Natural killer cell treated with Interleukin-12 subunit alpha and Interleukin-12 subunit beta and Interleukin-15 and Interleukin-18, amount 100 ng/mL, for 72 hours (primary cell): Measurements from ENCODE around the gene RABL3. TPM values are rescaled to one million over a fixed set of nuclear protein-coding genes. Genes with fewer than 3 reads are reported as not detected.
A peak's percentile ranks its signal among the peaks of the same experiment; 100 is the strongest.

Experiments used
- ATAC-seq, 2 donors: fragments of 150-1000 bp; cut with Tn5 transposase in 1 of 2; sonication (Bioruptor Pico), chemical (Tn5 transposase) in 1 of 2; 2 replicates each; pipeline ENCODE4 v1.10.0; 2021
- DNase-seq: peaks from one replicate; pipeline ENCODE4 v3.0.0; 2022; ENCODE audit warnings: low spot score
- H3K27ac Mint-ChIP-seq, 2 donors: 1 replicate in 1 of 2; 2 replicates in 1 of 2; pipeline ENCODE4 v1.8.0; 2022; ENCODE audit warnings: mixed read lengths in 2 of 2, mild to moderate bottlenecking in 1 of 2, moderate library complexity in 1 of 2
- H3K27me3 Mint-ChIP-seq, 2 donors: 1 replicate in 1 of 2; 2 replicates in 1 of 2; pipeline ENCODE4 v1.8.0; 2022; ENCODE audit warnings: mixed read lengths in 2 of 2
- H3K36me3 Mint-ChIP-seq: one replicate; pipeline ENCODE4 v1.8.0; 2022; ENCODE audit warnings: mixed read lengths
- H3K4me1 Mint-ChIP-seq, 2 donors: 1 replicate in 1 of 2; 2 replicates in 1 of 2; pipeline ENCODE4 v1.8.0; 2022; ENCODE audit warnings: low read depth in 2 of 2, mixed read lengths in 2 of 2, mild to moderate bottlenecking in 1 of 2
- H3K4me3 Mint-ChIP-seq: one replicate; pipeline ENCODE4 v1.8.0; 2022; ENCODE audit warnings: mixed read lengths
- H3K9me3 Mint-ChIP-seq: 2 replicates; pipeline ENCODE4 v1.8.0; 2022; ENCODE audit warnings: mixed read lengths
- total RNA-seq, 2 donors: library from RNA; stranded (reverse); gene quantifications; one replicate each; pipeline ENCODE4 v1.2.3, GENCODE V29; 2022

Gene RABL3
- total RNA-seq, 2 donors from 2014 or later, result 19.5 to 25.3 TPM

GRCh38 chr3:120661945-120662344 is 80.4 kb downstream of the RABL3 start:
- DNase-seq (no peak), ATAC-seq (no peak)
- no peak overlapping the region for H3K27ac Mint-ChIP-seq
- H3K9me3 Mint-ChIP-seq, result no peaks in the 10 kb centered on the region
- H3K36me3 Mint-ChIP-seq, result no peaks in the 10 kb centered on the region
- H3K4me3 Mint-ChIP-seq, result no peak overlapping the region
- H3K4me1 Mint-ChIP-seq, result no peaks in the 10 kb centered on the region
- H3K27me3 Mint-ChIP-seq, result peaks cover 28 to 48% of the 10 kb centered on the region in 2 donors

- DNase-seq, result no peak
- ATAC-seq, result no peak
- no peak overlapping the region for H3K27ac Mint-ChIP-seq
These were observed 81.0 kb downstream of the RABL3 start for GRCh38 chr3:120661106-120661905.

GRCh38 chr3:120659834-120660233 is 82.5 kb downstream of the RABL3 start:
- Mint-ChIP-seq H3K9me3 (no peaks in the 10 kb centered on the region), H3K27ac (no peak overlapping the region), H3K36me3 (no peaks in the 10 kb centered on the region), H3K4me3 (no peak overlapping the region), H3K4me1 (no peaks in the 10 kb centered on the region), H3K27me3 (peaks cover 20 to 35% of the 10 kb centered on the region in 2 donors)
- ATAC-seq (no peak), DNase-seq (no peak)

More at GRCh38 chr3:120661106-120661905, 81.0 kb downstream of the RABL3 start:
- Mint-ChIP-seq H3K36me3 (no peaks in the 10 kb centered on the region), H3K9me3 (no peaks in the 10 kb centered on the region), H3K27me3 (peaks cover 28 to 47% of the 10 kb centered on the region in 2 donors), H3K4me3 (no peak overlapping the region), H3K4me1 (no peaks in the 10 kb centered on the region)

GRCh38 chr3:120659285-120659684 is 83.0 kb downstream of the RABL3 start:
- ATAC-seq, result no peak
- no peaks in the 10 kb centered on the region for H3K36me3 Mint-ChIP-seq

GRCh38 chr3:120652896-120653545 is 89.3 kb downstream of the RABL3 start:
- ATAC-seq (no peak), DNase-seq (no peak)
- Mint-ChIP-seq H3K4me1 (no peaks in the 10 kb centered on the region), H3K9me3 (no peaks in the 10 kb centered on the region), H3K27ac (no peak overlapping the region), H3K4me3 (no peak overlapping the region), H3K27me3 (peaks cover 2 to 10% of the 10 kb centered on the region in 2 donors), H3K36me3 (no peaks in the 10 kb centered on the region)

More at GRCh38 chr3:120659285-120659684, 83.0 kb downstream of the RABL3 start:
- Mint-ChIP-seq H3K9me3 (no peaks in the 10 kb centered on the region), H3K4me3 (no peak overlapping the region), H3K4me1 (no peaks in the 10 kb centered on the region), H3K27me3 (peaks cover 20 to 35% of the 10 kb centered on the region in 2 donors), H3K27ac (no peak overlapping the region)
- no peak for DNase-seq

GRCh38 chr3:120652281-120652680 is 90.0 kb downstream of the RABL3 start:
- Mint-ChIP-seq H3K4me3 (no peak overlapping the region), H3K27me3 (peaks cover 2 to 15% of the 10 kb centered on the region in 2 donors), H3K9me3 (no peaks in the 10 kb centered on the region), H3K4me1 (no peaks in the 10 kb centered on the region), H3K36me3 (no peaks in the 10 kb centered on the region), H3K27ac (no peak overlapping the region)
- no peak for ATAC-seq
- no peak for DNase-seq

GRCh38 chr3:120650311-120650710 is 92.0 kb downstream of the RABL3 start:
- Mint-ChIP-seq H3K4me1 (no peaks in the 10 kb centered on the region), H3K9me3 (no peaks in the 10 kb centered on the region), H3K27ac (no peak overlapping the region)

GRCh38 chr3:120649830-120650233 is 92.5 kb downstream of the RABL3 start:
- H3K36me3 Mint-ChIP-seq, result no peaks in the 10 kb centered on the region
- no peak for DNase-seq
- peaks cover 2 to 15% of the 10 kb centered on the region in 2 donors for H3K27me3 Mint-ChIP-seq
- no peaks in the 10 kb centered on the region for H3K9me3 Mint-ChIP-seq
- no peak overlapping the region for H3K27ac Mint-ChIP-seq
- no peak for ATAC-seq
- no peak overlapping the region for H3K4me3 Mint-ChIP-seq
- H3K4me1 Mint-ChIP-seq, result no peaks in the 10 kb centered on the region

More at GRCh38 chr3:120650311-120650710, 92.0 kb downstream of the RABL3 start:
- ATAC-seq (no peak), DNase-seq (no peak)
- Mint-ChIP-seq H3K36me3 (no peaks in the 10 kb centered on the region), H3K4me3 (no peak overlapping the region), H3K27me3 (peaks cover 2 to 15% of the 10 kb centered on the region in 2 donors)

- no peak overlapping the region for H3K27ac Mint-ChIP-seq
- H3K36me3 Mint-ChIP-seq, result no peaks in the 10 kb centered on the region
- peaks cover 2 to 9% of the 10 kb centered on the region in 2 donors for H3K27me3 Mint-ChIP-seq
- no peak for ATAC-seq
- H3K4me1 Mint-ChIP-seq, result no peaks in the 10 kb centered on the region
- H3K4me3 Mint-ChIP-seq, result no peak overlapping the region
- H3K9me3 Mint-ChIP-seq, result no peaks in the 10 kb centered on the region
- DNase-seq, result no peak
These were observed 94.0 kb downstream of the RABL3 start for GRCh38 chr3:120648290-120648689.

GRCh38 chr3:120646771-120647432 is 95.4 kb downstream of the RABL3 start:
- Mint-ChIP-seq H3K9me3 (no peaks in the 10 kb centered on the region), H3K36me3 (no peaks in the 10 kb centered on the region), H3K27ac (no peak overlapping the region), H3K27me3 (peaks cover 2 to 9% of the 10 kb centered on the region in 2 donors), H3K4me3 (no peak overlapping the region), H3K4me1 (no peaks in the 10 kb centered on the region)
- ATAC-seq, result no peak
- DNase-seq, result no peak

- ATAC-seq (peak in 1 of 2 donors; percentile 53), DNase-seq (no peak)
- Mint-ChIP-seq H3K36me3 (no peaks in the 10 kb centered on the region), H3K27me3 (peaks cover 3 to 10% of the 10 kb centered on the region in 2 donors), H3K4me3 (no peak overlapping the region), H3K4me1 (peaks cover 0 to under 1% of the 10 kb centered on the region in 2 donors), H3K27ac (no peak overlapping the region), H3K9me3 (no peaks in the 10 kb centered on the region)
These were observed 97.1 kb downstream of the RABL3 start for GRCh38 chr3:120645083-120645845.

GRCh38 chr3:120642368-120642948 is 99.9 kb downstream of the RABL3 start:
- peak in 1 of 2 donors; percentile 67 for ATAC-seq
- peaks cover 2% of the 10 kb centered on the region for H3K9me3 Mint-ChIP-seq
- H3K27ac Mint-ChIP-seq, result no peak overlapping the region
- DNase-seq, result no peak
- no peak overlapping the region for H3K4me3 Mint-ChIP-seq
- peaks cover 10 to 15% of the 10 kb centered on the region in 2 donors for H3K27me3 Mint-ChIP-seq
- H3K4me1 Mint-ChIP-seq, result peaks cover 0 to 6% of the 10 kb centered on the region in 2 donors
- peaks cover 6% of the 10 kb centered on the region for H3K36me3 Mint-ChIP-seq

GRCh38 chr3:120641696-120642246 is 100.5 kb downstream of the RABL3 start:
- Mint-ChIP-seq H3K27me3 (peaks cover 10 to 15% of the 10 kb centered on the region in 2 donors), H3K4me3 (no peak overlapping the region), H3K9me3 (peaks cover 2% of the 10 kb centered on the region), H3K27ac (no peak overlapping the region), H3K36me3 (peaks cover 6% of the 10 kb centered on the region), H3K4me1 (peaks cover 0 to 6% of the 10 kb centered on the region in 2 donors)
- DNase-seq (no peak), ATAC-seq (no peak)
